ENCODE data around the gene SERAC1. TPM values are rescaled to one million over a fixed set of nuclear protein-coding genes. Genes with fewer than 3 reads are reported as not detected.

The SERAC1 gene
- polyA plus RNA-seq, 2 of the 4 experiments (the other 2 are of a cell fraction) = 5.1 to 6.7 TPM

DNA sequence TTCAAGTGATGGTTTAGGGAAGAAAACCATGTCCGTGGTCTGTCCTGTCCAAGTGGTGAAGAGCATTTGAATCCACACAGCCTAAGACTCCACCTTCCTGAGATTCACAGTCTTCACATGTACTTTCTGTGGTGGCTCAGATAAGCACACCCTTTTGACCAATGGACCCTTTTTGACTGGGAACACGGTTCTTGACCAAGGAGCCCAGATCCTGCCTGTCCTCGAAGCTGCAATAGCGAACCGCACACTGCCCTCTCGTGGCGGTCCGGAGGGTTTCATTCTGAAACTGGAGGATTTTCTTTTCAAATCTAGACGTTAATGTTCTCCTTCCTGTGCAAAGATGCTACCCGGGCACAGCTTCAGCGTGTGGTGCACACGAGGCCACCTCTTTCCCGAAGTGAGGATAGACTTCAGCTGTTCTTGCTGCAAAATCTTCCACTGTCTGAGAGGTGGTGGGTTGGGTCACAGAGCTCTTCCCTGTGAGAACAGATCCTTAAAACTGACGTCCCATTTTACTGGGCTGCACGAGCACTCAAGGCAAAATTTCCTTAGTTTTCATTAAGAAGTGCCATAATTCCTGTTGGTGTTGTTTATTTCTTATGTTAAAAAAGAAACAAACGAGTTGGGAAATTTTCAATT lies 95.9 kb downstream of the SERAC1 start:
- Histone ChIP-seq H3K4me1 (peaks cover 39% of the 10 kb centered on the region), H3K4me2 (0 out of 3 replicates have a peak overlapping the region, but pooled peaks have one; percentile 27), H3K9me3 (no peaks in the 10 kb centered on the region), H3K27ac (peak overlapping the region; percentile 67 to 81), H3K4me3 (no peak overlapping the region)
- FAIRE-seq = peak; percentile 73
- ATAC-seq = peak; percentile 63 to 79
- ChIA-PET POLR2A (interaction anchor here (0.9 kb wide), 1 partner anchor 46 kb away, joined by 3 read pairs; no protein-coding TSS in a partner anchor), CTCF (interaction anchor here (0.8 to 6.0 kb wide), 48 partner anchors 8 to 317 kb away, joined by 3 to 57 read pairs (median 5); partner anchors contain the start of gene SYNJ2)
- peak; percentile 58 to 72 for DNase-seq (ENCODE audit: low read depth in 1 of 2, low spot score in 1 of 2)
- 18% methylated on average over 16 of the region's 16 CpGs for WGBS (ENCODE audit: missing lambda C conversion rate)
- TF ChIP-seq EHMT2 (IDR thresholded peaks at IDR 0.05; ENCODE audit: low read depth) (no peak), RARB (CRISPR knock-in tag; IDR thresholded peaks at IDR 0.05) (no peak), HOXA7 (CRISPR knock-in tag; IDR thresholded peaks at IDR 0.05) (no peak), SREBF2 (IDR thresholded peaks at IDR 0.05) (no peak), RAD21 (conservative IDR thresholded peaks at IDR 0.05 in 1 of 2, IDR thresholded peaks at IDR 0.05 in 1 of 2) (peak; percentile 91 to 93), HOXB5 (CRISPR knock-in tag; IDR thresholded peaks at IDR 0.05) (no peak), ZNF302 (CRISPR knock-in tag; IDR thresholded peaks at IDR 0.05) (no peak), ZFP36 (IDR thresholded peaks at IDR 0.05; ENCODE audit: borderline replicate concordance, partially characterized antibody) (no peak), NR3C1 (IDR thresholded peaks at IDR 0.05) (no peak), TP53 (CRISPR knock-in tag; IDR thresholded peaks at IDR 0.05) (no peak), CHD2 (IDR thresholded peaks at IDR 0.05; ENCODE audit: low read length, partially characterized antibody) (no peak), NPAS2 (CRISPR knock-in tag; IDR thresholded peaks at IDR 0.05; ENCODE audit: borderline replicate concordance) (no peak), SMC3 (IDR thresholded peaks at IDR 0.05) (peak; percentile 86)
- TF ChIP-seq, protein P1, sequence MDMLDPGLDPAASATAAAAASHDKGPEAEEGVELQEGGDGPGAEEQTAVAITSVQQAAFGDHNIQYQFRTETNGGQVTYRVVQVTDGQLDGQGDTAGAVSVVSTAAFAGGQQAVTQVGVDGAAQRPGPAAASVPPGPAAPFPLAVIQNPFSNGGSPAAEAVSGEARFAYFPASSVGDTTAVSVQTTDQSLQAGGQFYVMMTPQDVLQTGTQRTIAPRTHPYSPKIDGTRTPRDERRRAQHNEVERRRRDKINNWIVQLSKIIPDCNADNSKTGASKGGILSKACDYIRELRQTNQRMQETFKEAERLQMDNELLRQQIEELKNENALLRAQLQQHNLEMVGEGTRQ (IDR thresholded peaks at IDR 0.05) = no peak
- TF ChIP-seq, protein P2, sequence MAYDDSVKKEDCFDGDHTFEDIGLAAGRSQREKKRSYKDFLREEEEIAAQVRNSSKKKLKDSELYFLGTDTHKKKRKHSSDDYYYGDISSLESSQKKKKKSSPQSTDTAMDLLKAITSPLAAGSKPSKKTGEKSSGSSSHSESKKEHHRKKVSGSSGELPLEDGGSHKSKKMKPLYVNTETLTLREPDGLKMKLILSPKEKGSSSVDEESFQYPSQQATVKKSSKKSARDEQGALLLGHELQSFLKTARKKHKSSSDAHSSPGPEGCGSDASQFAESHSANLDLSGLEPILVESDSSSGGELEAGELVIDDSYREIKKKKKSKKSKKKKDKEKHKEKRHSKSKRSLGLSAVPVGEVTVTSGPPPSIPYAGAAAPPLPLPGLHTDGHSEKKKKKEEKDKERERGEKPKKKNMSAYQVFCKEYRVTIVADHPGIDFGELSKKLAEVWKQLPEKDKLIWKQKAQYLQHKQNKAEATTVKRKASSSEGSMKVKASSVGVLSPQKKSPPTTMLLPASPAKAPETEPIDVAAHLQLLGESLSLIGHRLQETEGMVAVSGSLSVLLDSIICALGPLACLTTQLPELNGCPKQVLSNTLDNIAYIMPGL (CRISPR knock-in tag; IDR thresholded peaks at IDR 0.05; ENCODE audit: borderline replicate concordance) = no peak
- TF ChIP-seq, protein P3, sequence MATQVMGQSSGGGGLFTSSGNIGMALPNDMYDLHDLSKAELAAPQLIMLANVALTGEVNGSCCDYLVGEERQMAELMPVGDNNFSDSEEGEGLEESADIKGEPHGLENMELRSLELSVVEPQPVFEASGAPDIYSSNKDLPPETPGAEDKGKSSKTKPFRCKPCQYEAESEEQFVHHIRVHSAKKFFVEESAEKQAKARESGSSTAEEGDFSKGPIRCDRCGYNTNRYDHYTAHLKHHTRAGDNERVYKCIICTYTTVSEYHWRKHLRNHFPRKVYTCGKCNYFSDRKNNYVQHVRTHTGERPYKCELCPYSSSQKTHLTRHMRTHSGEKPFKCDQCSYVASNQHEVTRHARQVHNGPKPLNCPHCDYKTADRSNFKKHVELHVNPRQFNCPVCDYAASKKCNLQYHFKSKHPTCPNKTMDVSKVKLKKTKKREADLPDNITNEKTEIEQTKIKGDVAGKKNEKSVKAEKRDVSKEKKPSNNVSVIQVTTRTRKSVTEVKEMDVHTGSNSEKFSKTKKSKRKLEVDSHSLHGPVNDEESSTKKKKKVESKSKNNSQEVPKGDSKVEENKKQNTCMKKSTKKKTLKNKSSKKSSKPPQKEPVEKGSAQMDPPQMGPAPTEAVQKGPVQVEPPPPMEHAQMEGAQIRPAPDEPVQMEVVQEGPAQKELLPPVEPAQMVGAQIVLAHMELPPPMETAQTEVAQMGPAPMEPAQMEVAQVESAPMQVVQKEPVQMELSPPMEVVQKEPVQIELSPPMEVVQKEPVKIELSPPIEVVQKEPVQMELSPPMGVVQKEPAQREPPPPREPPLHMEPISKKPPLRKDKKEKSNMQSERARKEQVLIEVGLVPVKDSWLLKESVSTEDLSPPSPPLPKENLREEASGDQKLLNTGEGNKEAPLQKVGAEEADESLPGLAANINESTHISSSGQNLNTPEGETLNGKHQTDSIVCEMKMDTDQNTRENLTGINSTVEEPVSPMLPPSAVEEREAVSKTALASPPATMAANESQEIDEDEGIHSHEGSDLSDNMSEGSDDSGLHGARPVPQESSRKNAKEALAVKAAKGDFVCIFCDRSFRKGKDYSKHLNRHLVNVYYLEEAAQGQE (IDR thresholded peaks at IDR 0.05) = no peak
- TF ChIP-seq, protein P4, sequence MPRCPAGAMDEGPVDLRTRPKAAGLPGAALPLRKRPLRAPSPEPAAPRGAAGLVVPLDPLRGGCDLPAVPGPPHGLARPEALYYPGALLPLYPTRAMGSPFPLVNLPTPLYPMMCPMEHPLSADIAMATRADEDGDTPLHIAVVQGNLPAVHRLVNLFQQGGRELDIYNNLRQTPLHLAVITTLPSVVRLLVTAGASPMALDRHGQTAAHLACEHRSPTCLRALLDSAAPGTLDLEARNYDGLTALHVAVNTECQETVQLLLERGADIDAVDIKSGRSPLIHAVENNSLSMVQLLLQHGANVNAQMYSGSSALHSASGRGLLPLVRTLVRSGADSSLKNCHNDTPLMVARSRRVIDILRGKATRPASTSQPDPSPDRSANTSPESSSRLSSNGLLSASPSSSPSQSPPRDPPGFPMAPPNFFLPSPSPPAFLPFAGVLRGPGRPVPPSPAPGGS (IDR thresholded peaks at IDR 0.05) = no peak
- TF ChIP-seq, protein P5, sequence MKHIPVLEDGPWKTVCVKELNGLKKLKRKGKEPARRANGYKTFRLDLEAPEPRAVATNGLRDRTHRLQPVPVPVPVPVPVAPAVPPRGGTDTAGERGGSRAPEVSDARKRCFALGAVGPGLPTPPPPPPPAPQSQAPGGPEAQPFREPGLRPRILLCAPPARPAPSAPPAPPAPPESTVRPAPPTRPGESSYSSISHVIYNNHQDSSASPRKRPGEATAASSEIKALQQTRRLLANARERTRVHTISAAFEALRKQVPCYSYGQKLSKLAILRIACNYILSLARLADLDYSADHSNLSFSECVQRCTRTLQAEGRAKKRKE (CRISPR knock-in tag; IDR thresholded peaks at IDR 0.05; ENCODE audit: low read depth) = no peak
- TF ChIP-seq, protein P6, sequence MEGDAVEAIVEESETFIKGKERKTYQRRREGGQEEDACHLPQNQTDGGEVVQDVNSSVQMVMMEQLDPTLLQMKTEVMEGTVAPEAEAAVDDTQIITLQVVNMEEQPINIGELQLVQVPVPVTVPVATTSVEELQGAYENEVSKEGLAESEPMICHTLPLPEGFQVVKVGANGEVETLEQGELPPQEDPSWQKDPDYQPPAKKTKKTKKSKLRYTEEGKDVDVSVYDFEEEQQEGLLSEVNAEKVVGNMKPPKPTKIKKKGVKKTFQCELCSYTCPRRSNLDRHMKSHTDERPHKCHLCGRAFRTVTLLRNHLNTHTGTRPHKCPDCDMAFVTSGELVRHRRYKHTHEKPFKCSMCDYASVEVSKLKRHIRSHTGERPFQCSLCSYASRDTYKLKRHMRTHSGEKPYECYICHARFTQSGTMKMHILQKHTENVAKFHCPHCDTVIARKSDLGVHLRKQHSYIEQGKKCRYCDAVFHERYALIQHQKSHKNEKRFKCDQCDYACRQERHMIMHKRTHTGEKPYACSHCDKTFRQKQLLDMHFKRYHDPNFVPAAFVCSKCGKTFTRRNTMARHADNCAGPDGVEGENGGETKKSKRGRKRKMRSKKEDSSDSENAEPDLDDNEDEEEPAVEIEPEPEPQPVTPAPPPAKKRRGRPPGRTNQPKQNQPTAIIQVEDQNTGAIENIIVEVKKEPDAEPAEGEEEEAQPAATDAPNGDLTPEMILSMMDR (IDR thresholded peaks at IDR 0.05) = peak; percentile 77
- TF ChIP-seq, protein P7, sequence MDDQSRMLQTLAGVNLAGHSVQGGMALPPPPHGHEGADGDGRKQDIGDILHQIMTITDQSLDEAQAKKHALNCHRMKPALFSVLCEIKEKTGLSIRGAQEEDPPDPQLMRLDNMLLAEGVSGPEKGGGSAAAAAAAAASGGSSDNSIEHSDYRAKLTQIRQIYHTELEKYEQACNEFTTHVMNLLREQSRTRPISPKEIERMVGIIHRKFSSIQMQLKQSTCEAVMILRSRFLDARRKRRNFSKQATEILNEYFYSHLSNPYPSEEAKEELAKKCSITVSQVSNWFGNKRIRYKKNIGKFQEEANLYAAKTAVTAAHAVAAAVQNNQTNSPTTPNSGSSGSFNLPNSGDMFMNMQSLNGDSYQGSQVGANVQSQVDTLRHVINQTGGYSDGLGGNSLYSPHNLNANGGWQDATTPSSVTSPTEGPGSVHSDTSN (IDR thresholded peaks at IDR 0.05) = no peak
- TF ChIP-seq, protein P8, sequence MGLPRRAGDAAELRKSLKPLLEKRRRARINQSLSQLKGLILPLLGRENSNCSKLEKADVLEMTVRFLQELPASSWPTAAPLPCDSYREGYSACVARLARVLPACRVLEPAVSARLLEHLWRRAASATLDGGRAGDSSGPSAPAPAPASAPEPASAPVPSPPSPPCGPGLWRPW (IDR thresholded peaks at IDR 0.05) = no peak

Measured in A549 (cell line).